WTC11 (cell line): ENCODE results near the gene GADL1. TPM values are rescaled to one million over a fixed set of nuclear protein-coding genes. Genes with fewer than 3 reads are reported as not detected.

Experiments
- ATAC-seq: fragments of 200-7000 bp; cut with Tn5 transposase; 2 replicates; pipeline ENCODE4 v1.10.0; 2021; ENCODE audit warnings: mild to moderate bottlenecking, moderate library complexity
- CTCF ChIA-PET: fragments of 300-600 bp; sonication (Branson Sonifier 250); formaldehyde crosslinking; loops from one replicate; lab custom pipeline; 2021; ENCODE audit warnings: antibody characterized with exemption; lab: Charles Lee
- POLR2A ChIA-PET: fragments of 350-600 bp; sonication (Branson Sonifier 250); formaldehyde crosslinking; loops from one replicate; lab custom pipeline; 2021; ENCODE audit warnings: antibody characterized with exemption; lab: Charles Lee
- DNase-seq: peaks from one replicate; pipeline ENCODE4 v3.0.0; 2021; ENCODE audit warnings: low spot score
- H3K27ac Mint-ChIP-seq: 2 replicates; pipeline ENCODE4 v1.8.0; 2021; ENCODE audit warnings: mixed read lengths
- H3K27me3 Mint-ChIP-seq: 2 replicates; pipeline ENCODE4 v1.8.0; 2021; ENCODE audit warnings: low read depth, mild to moderate bottlenecking, moderate library complexity, mixed read lengths
- H3K36me3 Mint-ChIP-seq: 2 replicates; pipeline ENCODE4 v1.8.0; 2021; ENCODE audit warnings: mixed read lengths
- H3K4me1 Mint-ChIP-seq: 2 replicates; pipeline ENCODE4 v1.8.0; 2022; ENCODE audit warnings: mixed read lengths
- H3K4me3 Mint-ChIP-seq: 2 replicates; pipeline ENCODE4 v1.8.0; 2021; ENCODE audit warnings: mild to moderate bottlenecking, moderate library complexity, mixed read lengths
- H3K9me3 Mint-ChIP-seq: 2 replicates; pipeline ENCODE4 v1.8.0; 2021; ENCODE audit warnings: mixed read lengths
- EMX1 ChIP-seq: fragments of 250-450 bp; sonication (Bioruptor Pico); IDR thresholded peaks from 2 replicates; pipeline ENCODE4 v1.8.0; 2021; ENCODE audit warnings: mild to moderate bottlenecking
- ESRRA ChIP-seq: sonication (generic); formaldehyde crosslinking; IDR thresholded peaks from 2 replicates; pipeline ENCODE4 v1.8.1; 2022; ENCODE audit warnings: mild to moderate bottlenecking, missing genetic modification reagents, borderline replicate concordance
- GABPB1 ChIP-seq: sonication (generic); formaldehyde crosslinking; IDR thresholded peaks from 2 replicates; pipeline ENCODE4 v1.8.1; 2023; ENCODE audit warnings: mild to moderate bottlenecking, missing genetic modification reagents
- GTF2I ChIP-seq: fragments of 250-450 bp; sonication (Bioruptor Pico); conservative IDR thresholded peaks from 2 replicates; pipeline ENCODE4 v1.4.0; 2021; ENCODE audit warnings: mild to moderate bottlenecking
- NR3C1 ChIP-seq: sonication (generic); formaldehyde crosslinking; conservative IDR thresholded peaks from 2 replicates; pipeline ENCODE4 v1.8.1; 2023; ENCODE audit warnings: low read depth, mild to moderate bottlenecking, missing genetic modification reagents
- PRRX2 ChIP-seq: fragments of 250-450 bp; sonication (Bioruptor Pico); IDR thresholded peaks from 2 replicates; pipeline ENCODE4 v1.8.0; 2021; ENCODE audit warnings: mild to moderate bottlenecking
- STAT6 ChIP-seq: sonication (generic); formaldehyde crosslinking; conservative IDR thresholded peaks from 2 replicates; pipeline ENCODE4 v1.8.1; 2023; ENCODE audit warnings: mild to moderate bottlenecking, low read depth, missing genetic modification reagents, moderate library complexity
- USF1 ChIP-seq: sonication (generic); formaldehyde crosslinking; IDR thresholded peaks from 2 replicates; pipeline ENCODE4 v1.8.0; 2022; ENCODE audit warnings: mild to moderate bottlenecking, missing genetic modification reagents
- ZBTB43 ChIP-seq: sonication (generic); formaldehyde crosslinking; IDR thresholded peaks from 2 replicates; pipeline ENCODE4 v1.8.1; 2023; ENCODE audit warnings: mild to moderate bottlenecking, missing genetic modification reagents
- ZNF121 ChIP-seq: sonication (generic); formaldehyde crosslinking; IDR thresholded peaks from 2 replicates; pipeline ENCODE4 v1.8.0; 2023; ENCODE audit warnings: missing genetic modification reagents
- ZNF317 ChIP-seq: sonication (generic); formaldehyde crosslinking; IDR thresholded peaks from 2 replicates; pipeline ENCODE4 v1.8.1; 2023; ENCODE audit warnings: low read depth, mild to moderate bottlenecking, moderate library complexity, missing genetic modification reagents, borderline replicate concordance
- ZNF396 ChIP-seq: fragments of 250-450 bp; sonication (Bioruptor Pico); IDR thresholded peaks from 2 replicates; pipeline ENCODE4 v1.8.0; 2021; ENCODE audit warnings: mild to moderate bottlenecking, moderate library complexity, borderline replicate concordance
- ZNF423 ChIP-seq: fragments of 250-450 bp; sonication (Bioruptor Pico); IDR thresholded peaks from 2 replicates; pipeline ENCODE4 v2.1.2; 2022; ENCODE audit warnings: mild to moderate bottlenecking, moderate library complexity
- total RNA-seq: library from RNA; stranded (reverse); gene quantifications from 3 replicates; pipeline ENCODE4 v1.2.3, GENCODE V29; 2021
- TF ChIP-seq, protein P1 (sequence below): fragments of 250-450 bp; sonication (Bioruptor Pico); conservative IDR thresholded peaks from 2 replicates; pipeline ENCODE4 v1.9.0; 2021; ENCODE audit warnings: mild to moderate bottlenecking
- TF ChIP-seq, protein P2 (sequence below): fragments of 200-600 bp; IDR thresholded peaks from 2 replicates; pipeline ENCODE4 v1.8.0; 2022; ENCODE audit warnings: antibody characterized with exemption
- TF ChIP-seq, protein P3 (sequence below): sonication (generic); formaldehyde crosslinking; IDR thresholded peaks from 2 replicates; pipeline ENCODE4 v1.8.1; 2022; ENCODE audit warnings: missing genetic modification reagents, borderline replicate concordance
- TF ChIP-seq, protein P4 (sequence below): fragments of 250-450 bp; sonication (Bioruptor Pico); IDR thresholded peaks from 2 replicates; pipeline ENCODE4 v1.9.0; 2021; ENCODE audit warnings: moderate library complexity, mild to moderate bottlenecking, inconsistent platforms, borderline replicate concordance

Gene GADL1
- total RNA-seq, 1 experiment from 2014 or later: 0.15 TPM

GRCh38 chr3:30793740-30794139 lies 100.7 kb downstream of the GADL1 start (continued):
- TF ChIP-seq EMX1 (CRISPR knock-in tag): no peak
- TF ChIP-seq STAT6 (CRISPR knock-in tag): no peak
- no peak for TF ChIP-seq USF1 (CRISPR knock-in tag)
- TF ChIP-seq, protein P1, sequence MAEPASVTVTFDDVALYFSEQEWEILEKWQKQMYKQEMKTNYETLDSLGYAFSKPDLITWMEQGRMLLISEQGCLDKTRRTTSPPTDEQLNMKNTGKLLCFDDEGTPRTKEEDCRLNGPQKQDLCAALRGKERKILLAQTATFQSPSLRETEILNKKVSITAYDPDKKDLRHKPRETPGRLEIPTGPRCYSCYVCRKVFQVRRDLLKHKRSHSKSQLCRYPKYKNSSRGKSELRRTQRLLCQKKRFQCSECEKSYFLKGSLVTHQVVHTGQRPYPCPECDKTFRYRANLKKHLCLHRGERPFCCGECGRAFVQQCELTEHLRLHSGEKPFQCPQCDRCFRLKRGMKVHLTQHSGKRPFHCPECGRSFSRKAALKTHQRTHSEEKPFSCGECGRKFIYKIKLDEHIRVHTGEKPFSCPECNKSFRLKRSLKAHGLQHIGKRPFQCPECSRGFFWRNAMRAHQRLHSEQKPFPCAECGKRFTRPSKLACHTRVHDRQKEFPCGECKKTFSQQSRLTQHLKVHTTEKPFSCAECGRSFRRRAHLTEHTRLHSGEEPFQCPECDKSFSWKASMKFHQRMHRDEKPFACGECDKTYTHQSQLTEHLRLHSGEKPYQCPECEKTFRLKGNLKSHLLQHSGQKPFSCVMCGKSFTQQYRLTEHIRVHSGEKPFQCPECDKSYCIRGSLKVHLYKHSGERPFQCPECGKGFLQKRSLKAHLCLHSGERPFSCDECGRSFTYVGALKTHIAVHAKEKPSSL (CRISPR knock-in tag): no peak
- no peak for TF ChIP-seq ZNF121 (CRISPR knock-in tag)

- CTCF ChIA-PET: no interaction called here
- DNase-seq: no peak
- no peak overlapping the region for H3K27ac Mint-ChIP-seq
- POLR2A ChIA-PET: no interaction called here
- ATAC-seq: no peak
- TF ChIP-seq GABPB1 (CRISPR knock-in tag) (no peak), PRRX2 (CRISPR knock-in tag) (no peak), STAT6 (CRISPR knock-in tag) (no peak), ZNF423 (CRISPR knock-in tag) (no peak), ZBTB43 (CRISPR knock-in tag) (no peak), NR3C1 (CRISPR knock-in tag) (no peak), ZNF396 (CRISPR knock-in tag) (no peak), ZNF317 (CRISPR knock-in tag) (no peak), ESRRA (CRISPR knock-in tag) (no peak), GTF2I (CRISPR knock-in tag) (no peak)
- TF ChIP-seq, protein P2, sequence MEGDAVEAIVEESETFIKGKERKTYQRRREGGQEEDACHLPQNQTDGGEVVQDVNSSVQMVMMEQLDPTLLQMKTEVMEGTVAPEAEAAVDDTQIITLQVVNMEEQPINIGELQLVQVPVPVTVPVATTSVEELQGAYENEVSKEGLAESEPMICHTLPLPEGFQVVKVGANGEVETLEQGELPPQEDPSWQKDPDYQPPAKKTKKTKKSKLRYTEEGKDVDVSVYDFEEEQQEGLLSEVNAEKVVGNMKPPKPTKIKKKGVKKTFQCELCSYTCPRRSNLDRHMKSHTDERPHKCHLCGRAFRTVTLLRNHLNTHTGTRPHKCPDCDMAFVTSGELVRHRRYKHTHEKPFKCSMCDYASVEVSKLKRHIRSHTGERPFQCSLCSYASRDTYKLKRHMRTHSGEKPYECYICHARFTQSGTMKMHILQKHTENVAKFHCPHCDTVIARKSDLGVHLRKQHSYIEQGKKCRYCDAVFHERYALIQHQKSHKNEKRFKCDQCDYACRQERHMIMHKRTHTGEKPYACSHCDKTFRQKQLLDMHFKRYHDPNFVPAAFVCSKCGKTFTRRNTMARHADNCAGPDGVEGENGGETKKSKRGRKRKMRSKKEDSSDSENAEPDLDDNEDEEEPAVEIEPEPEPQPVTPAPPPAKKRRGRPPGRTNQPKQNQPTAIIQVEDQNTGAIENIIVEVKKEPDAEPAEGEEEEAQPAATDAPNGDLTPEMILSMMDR: no peak
- TF ChIP-seq, protein P3, sequence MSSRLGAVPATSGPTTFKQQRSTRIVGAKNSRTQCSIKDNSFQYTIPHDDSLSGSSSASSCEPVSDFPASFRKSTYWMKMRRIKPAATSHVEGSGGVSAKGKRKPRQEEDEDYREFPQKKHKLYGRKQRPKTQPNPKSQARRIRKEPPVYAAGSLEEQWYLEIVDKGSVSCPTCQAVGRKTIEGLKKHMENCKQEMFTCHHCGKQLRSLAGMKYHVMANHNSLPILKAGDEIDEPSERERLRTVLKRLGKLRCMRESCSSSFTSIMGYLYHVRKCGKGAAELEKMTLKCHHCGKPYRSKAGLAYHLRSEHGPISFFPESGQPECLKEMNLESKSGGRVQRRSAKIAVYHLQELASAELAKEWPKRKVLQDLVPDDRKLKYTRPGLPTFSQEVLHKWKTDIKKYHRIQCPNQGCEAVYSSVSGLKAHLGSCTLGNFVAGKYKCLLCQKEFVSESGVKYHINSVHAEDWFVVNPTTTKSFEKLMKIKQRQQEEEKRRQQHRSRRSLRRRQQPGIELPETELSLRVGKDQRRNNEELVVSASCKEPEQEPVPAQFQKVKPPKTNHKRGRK (CRISPR knock-in tag): no peak
- TF ChIP-seq, protein P4, sequence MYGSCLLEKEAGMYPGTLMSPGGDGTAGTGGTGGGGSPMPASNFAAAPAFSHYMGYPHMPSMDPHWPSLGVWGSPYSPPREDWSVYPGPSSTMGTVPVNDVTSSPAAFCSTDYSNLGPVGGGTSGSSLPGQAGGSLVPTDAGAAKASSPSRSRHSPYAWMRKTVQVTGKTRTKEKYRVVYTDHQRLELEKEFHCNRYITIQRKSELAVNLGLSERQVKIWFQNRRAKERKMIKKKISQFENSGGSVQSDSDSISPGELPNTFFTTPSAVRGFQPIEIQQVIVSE (CRISPR knock-in tag): no peak
- H3K9me3 Mint-ChIP-seq: 0 out of 2 replicates have a peak, but pooled peaks cover 3% of the 10 kb centered on the region
- no peaks in the 10 kb centered on the region for H3K36me3 Mint-ChIP-seq
- H3K4me1 Mint-ChIP-seq: no peaks in the 10 kb centered on the region
- H3K4me3 Mint-ChIP-seq: no peak overlapping the region
- no peaks in the 10 kb centered on the region; the same call in 1 of the 2 replicates for H3K27me3 Mint-ChIP-seq
Measured at GRCh38 chr3:30790150-30790549, 104.3 kb downstream of the GADL1 start.
